DOHH2 (cell line): ENCODE data around the gene HLA-DOA.

ENCODE experiments used
- H3F3A ChIP-seq: fragments of 200-600 bp; sonication (generic), shearing (Covaris generic); 2 replicates; pipeline ENCODE4 v1.6.0; 2016; ENCODE audit warnings: antibody characterized with exemption, mild to moderate bottlenecking; ENCODE audit not compliant: control insufficient read depth, insufficient read depth
- H3K27ac ChIP-seq: fragments of 200-600 bp; sonication (generic); 2 replicates; pipeline ENCODE4 v1.5.1; 2014; ENCODE audit warnings: low read depth, mild to moderate bottlenecking, low read length, moderate library complexity
- H3K27me3 ChIP-seq: fragments of 200-600 bp; sonication (generic); 2 replicates; pipeline ENCODE4 v1.6.1; 2014; ENCODE audit warnings: mild to moderate bottlenecking, low read length, mixed read lengths; ENCODE audit not compliant: control insufficient read depth
- H3K36me3 ChIP-seq: fragments of 200-600 bp; sonication (generic); 2 replicates; pipeline ENCODE4 v1.6.1; 2014; ENCODE audit warnings: mild to moderate bottlenecking, low read length, moderate library complexity, mixed read lengths; ENCODE audit not compliant: control insufficient read depth
- H3K4me1 ChIP-seq: fragments of 200-600 bp; sonication (generic); 2 replicates; pipeline ENCODE4 v1.6.1; 2014; ENCODE audit warnings: mild to moderate bottlenecking, low read length, mixed read lengths; ENCODE audit not compliant: control insufficient read depth
- H3K4me2 ChIP-seq: fragments of 200-600 bp; sonication (generic); 2 replicates; pipeline ENCODE4 v1.6.0; 2014; ENCODE audit warnings: mild to moderate bottlenecking, low read length, moderate library complexity
- H3K4me3 ChIP-seq: fragments of 200-600 bp; sonication (generic); 2 replicates; pipeline ENCODE4 v1.5.1; 2014; ENCODE audit warnings: mild to moderate bottlenecking, low read length, mixed read lengths
- H3K79me2 ChIP-seq: fragments of 200-600 bp; sonication (generic); 2 replicates; pipeline ENCODE4 v1.6.1; 2014; ENCODE audit warnings: mild to moderate bottlenecking, low read length, mixed read lengths; ENCODE audit not compliant: control insufficient read depth
- H3K9me2 ChIP-seq: fragments of 200-600 bp; sonication (generic); replicated peaks from 2 replicates; pipeline ENCODE4 v1.6.1; 2014; ENCODE audit warnings: mild to moderate bottlenecking, low read length, mixed read lengths; ENCODE audit not compliant: control insufficient read depth
- H3K9me3 ChIP-seq: fragments of 200-600 bp; sonication (generic); 2 replicates; pipeline ENCODE4 v1.6.1; 2014; ENCODE audit warnings: antibody characterized with exemption, low read length, mixed read lengths; ENCODE audit not compliant: control insufficient read depth, insufficient read depth
- H4K20me1 ChIP-seq: fragments of 200-600 bp; sonication (generic); 2 replicates; pipeline ENCODE4 v1.6.0; 2014; ENCODE audit warnings: low read depth, mild to moderate bottlenecking, antibody characterized with exemption, low read length, moderate library complexity; ENCODE audit not compliant: control insufficient read depth, insufficient read depth
- EZH2phosphoT487 ChIP-seq: fragments of 200-600 bp; sonication (generic); IDR thresholded peaks from 2 replicates; pipeline ENCODE4 v1.6.1; 2017; ENCODE audit warnings: borderline replicate concordance, mild to moderate bottlenecking, antibody characterized with exemption, low read length, moderate library complexity, mixed read lengths
- TF ChIP-seq, protein P1 (sequence below): fragments of 200-600 bp; sonication (generic); IDR thresholded peaks from one replicate; pipeline ENCODE4 v1.5.1; 2014; ENCODE audit warnings: antibody characterized with exemption, mild to moderate bottlenecking, low read depth, low read length; ENCODE audit not compliant: poor library complexity, severe bottlenecking

Gene HLA-DOA

DNA sequence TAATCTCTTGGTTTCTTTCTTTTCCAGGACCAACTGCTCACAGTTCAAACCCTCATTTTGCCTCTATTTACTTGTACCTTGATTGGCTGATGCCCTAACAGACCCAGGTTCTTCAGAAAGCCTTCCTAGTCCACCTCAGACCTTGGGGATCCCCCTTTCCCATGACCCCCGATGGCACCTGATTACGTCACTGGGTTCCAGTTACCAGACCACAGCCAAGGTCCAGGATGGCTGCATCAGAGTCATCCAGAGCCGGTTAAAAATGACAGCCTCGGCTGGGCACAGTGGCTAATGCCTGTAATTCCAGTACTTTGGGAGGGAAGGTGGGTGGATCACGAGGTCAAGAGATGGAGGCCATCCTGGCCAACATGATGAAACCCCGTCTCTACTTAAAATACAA lies 4.5 kb downstream of the HLA-DOA start:
- no peak overlapping the region for H3K4me2 ChIP-seq
- H3K9me3 ChIP-seq: no peaks in the 10 kb centered on the region
- no peaks in the 10 kb centered on the region for H3F3A ChIP-seq
- TF ChIP-seq EZH2phosphoT487: no peak
- TF ChIP-seq, protein P1, sequence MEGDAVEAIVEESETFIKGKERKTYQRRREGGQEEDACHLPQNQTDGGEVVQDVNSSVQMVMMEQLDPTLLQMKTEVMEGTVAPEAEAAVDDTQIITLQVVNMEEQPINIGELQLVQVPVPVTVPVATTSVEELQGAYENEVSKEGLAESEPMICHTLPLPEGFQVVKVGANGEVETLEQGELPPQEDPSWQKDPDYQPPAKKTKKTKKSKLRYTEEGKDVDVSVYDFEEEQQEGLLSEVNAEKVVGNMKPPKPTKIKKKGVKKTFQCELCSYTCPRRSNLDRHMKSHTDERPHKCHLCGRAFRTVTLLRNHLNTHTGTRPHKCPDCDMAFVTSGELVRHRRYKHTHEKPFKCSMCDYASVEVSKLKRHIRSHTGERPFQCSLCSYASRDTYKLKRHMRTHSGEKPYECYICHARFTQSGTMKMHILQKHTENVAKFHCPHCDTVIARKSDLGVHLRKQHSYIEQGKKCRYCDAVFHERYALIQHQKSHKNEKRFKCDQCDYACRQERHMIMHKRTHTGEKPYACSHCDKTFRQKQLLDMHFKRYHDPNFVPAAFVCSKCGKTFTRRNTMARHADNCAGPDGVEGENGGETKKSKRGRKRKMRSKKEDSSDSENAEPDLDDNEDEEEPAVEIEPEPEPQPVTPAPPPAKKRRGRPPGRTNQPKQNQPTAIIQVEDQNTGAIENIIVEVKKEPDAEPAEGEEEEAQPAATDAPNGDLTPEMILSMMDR: no peak
- H4K20me1 ChIP-seq: no peaks in the 10 kb centered on the region
- H3K9me2 ChIP-seq: no peaks in the 10 kb centered on the region
- no peak overlapping the region for H3K4me3 ChIP-seq
- H3K4me1 ChIP-seq: peaks cover 23% of the 10 kb centered on the region
- H3K36me3 ChIP-seq: peaks cover 9% of the 10 kb centered on the region; the same call in 1 of the 2 replicates
- peaks cover 10% of the 10 kb centered on the region for H3K79me2 ChIP-seq
- no peak overlapping the region for H3K27ac ChIP-seq
- no peaks in the 10 kb centered on the region for H3K27me3 ChIP-seq

DNA sequence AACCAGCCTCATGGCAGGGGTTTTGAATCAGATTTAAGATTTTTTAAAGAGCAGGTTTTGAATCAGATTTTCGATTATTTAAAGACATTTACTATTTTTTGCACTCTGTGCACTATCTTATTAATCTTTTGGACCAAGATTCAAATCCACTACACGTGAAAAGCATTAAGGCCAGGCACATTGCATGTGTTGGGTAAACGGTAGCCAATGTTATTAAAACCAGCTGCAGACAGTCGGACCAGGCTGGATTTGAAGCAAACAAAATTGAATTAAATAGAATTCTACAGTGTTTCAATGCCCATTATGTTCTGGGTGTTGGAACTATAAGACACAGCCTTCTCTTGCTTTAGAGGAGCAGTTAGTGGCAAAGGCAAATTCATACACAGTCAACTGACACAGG lies 7.7 kb downstream of the HLA-DOA start:
- no peak overlapping the region for H3K4me3 ChIP-seq
- H3K27me3 ChIP-seq: no peaks in the 10 kb centered on the region
- H3K4me1 ChIP-seq: peaks cover 12% of the 10 kb centered on the region

DNA sequence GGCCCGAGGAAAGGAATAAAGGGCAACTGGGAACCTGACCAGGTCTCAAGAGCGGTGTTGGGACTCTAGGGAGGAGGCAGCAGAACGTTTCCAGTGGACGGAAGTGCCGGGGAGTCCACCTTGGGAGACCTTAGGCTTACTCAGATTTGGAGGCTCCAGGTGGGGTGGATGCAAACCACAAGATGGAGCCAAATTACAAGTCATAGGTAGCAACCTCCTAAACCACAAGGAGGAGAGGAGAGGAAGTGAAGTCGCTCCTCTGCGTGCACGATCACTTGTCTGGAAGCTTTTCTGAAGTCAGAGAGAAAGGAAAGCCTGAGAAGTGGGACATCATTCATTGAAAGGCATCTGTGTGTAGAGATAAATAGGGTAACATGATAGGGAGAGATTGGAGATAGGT lies 9.3 kb downstream of the HLA-DOA start:
- peak overlapping the region; percentile 28 for H3K4me3 ChIP-seq
- H3K9me2 ChIP-seq: no peaks in the 10 kb centered on the region
- no peaks in the 10 kb centered on the region for H3K79me2 ChIP-seq
- no peaks in the 10 kb centered on the region for H4K20me1 ChIP-seq
- TF ChIP-seq, protein P1: peak; percentile 70
- TF ChIP-seq EZH2phosphoT487: no peak
- no peak overlapping the region for H3K27ac ChIP-seq
- peaks cover 12% of the 10 kb centered on the region for H3K4me1 ChIP-seq
- H3F3A ChIP-seq: no peaks in the 10 kb centered on the region; the same call in 1 of the 2 replicates
- no peaks in the 10 kb centered on the region for H3K9me3 ChIP-seq
- H3K27me3 ChIP-seq: peaks cover 8% of the 10 kb centered on the region; the same call in 1 of the 2 replicates
- peak overlapping the region; percentile 53 for H3K4me2 ChIP-seq
- H3K36me3 ChIP-seq: no peaks in the 10 kb centered on the region

More for the DNA sequence above, 7.7 kb downstream of the HLA-DOA start:
- no peaks in the 10 kb centered on the region; the same call in 1 of the 2 replicates for H3F3A ChIP-seq
- H3K36me3 ChIP-seq: no peaks in the 10 kb centered on the region; the same call in 1 of the 2 replicates
- H3K9me2 ChIP-seq: no peaks in the 10 kb centered on the region
- no peaks in the 10 kb centered on the region for H4K20me1 ChIP-seq
- TF ChIP-seq, protein P1: no peak
- TF ChIP-seq EZH2phosphoT487: no peak
- H3K27ac ChIP-seq: no peak overlapping the region
- H3K79me2 ChIP-seq: no peaks in the 10 kb centered on the region
- no peaks in the 10 kb centered on the region for H3K9me3 ChIP-seq
- H3K4me2 ChIP-seq: no peak overlapping the region
